ENCODE measurements around the gene MRPL18.
"Not testable (repeated sequence)": the region's sequence is repeated elsewhere in the genome, so short reads cannot be mapped to it uniquely, and the experiment has no call there.

Gene MRPL18

GRCh38 chr6:159790149-159790955, at the start of gene MRPL18:
Gene MRPL18, plus strand, starts transcription at chr6:159790467. Its CDS starts 121 bp downstream, at chr6:159790588.
- DNase-seq (ENCODE audit: low read depth in 2 of 2, low spot score in 1 of 2): peak; percentile 69 to 83

GRCh38 chr6:159742165-159742564, 48.1 kb upstream of the MRPL18 start:
- DNase-seq (ENCODE audit: low read depth in 2 of 2, low spot score in 1 of 2): no peak

- DNase-seq (ENCODE audit: low read depth in 2 of 2, low spot score in 1 of 2): no peak
Observed at GRCh38 chr6:159745081-159745480, 45.2 kb upstream of the MRPL18 start.

GRCh38 chr6:159746759-159747158, 43.5 kb upstream of the MRPL18 start:
- no peak for DNase-seq (ENCODE audit: low read depth in 2 of 2, low spot score in 1 of 2)

GRCh38 chr6:159748127-159748526, 42.1 kb upstream of the MRPL18 start:
- DNase-seq (ENCODE audit: low read depth in 2 of 2, low spot score in 1 of 2): not testable (repeated sequence)

- no peak for DNase-seq (ENCODE audit: low read depth in 2 of 2, low spot score in 1 of 2)
Observed at GRCh38 chr6:159751448-159751847, 38.8 kb upstream of the MRPL18 start.

- DNase-seq (ENCODE audit: low read depth in 2 of 2, low spot score in 1 of 2): no peak
Observed at GRCh38 chr6:159753081-159753872, 37.0 kb upstream of the MRPL18 start.

GRCh38 chr6:159754401-159754800, 35.9 kb upstream of the MRPL18 start:
- no peak for DNase-seq (ENCODE audit: low read depth in 2 of 2, low spot score in 1 of 2)

- no peak for DNase-seq (ENCODE audit: low read depth in 2 of 2, low spot score in 1 of 2)
Observed at GRCh38 chr6:159754959-159755914, 35.0 kb upstream of the MRPL18 start.

- DNase-seq (ENCODE audit: low read depth in 2 of 2, low spot score in 1 of 2): no peak
Observed at GRCh38 chr6:159756508-159756907, 33.8 kb upstream of the MRPL18 start.

- no peak for DNase-seq (ENCODE audit: low read depth in 2 of 2, low spot score in 1 of 2)
Observed at GRCh38 chr6:159758031-159759001, 32.0 kb upstream of the MRPL18 start.

GRCh38 chr6:159759645-159760044, 30.6 kb upstream of the MRPL18 start:
- DNase-seq (ENCODE audit: low read depth in 2 of 2, low spot score in 1 of 2): no peak

- no peak for DNase-seq (ENCODE audit: low read depth in 2 of 2, low spot score in 1 of 2)
Observed at GRCh38 chr6:159760602-159761057, 29.6 kb upstream of the MRPL18 start.

- peak in 1 of 2 donors; percentile 7 for DNase-seq (ENCODE audit: low read depth in 2 of 2, low spot score in 1 of 2)
Observed at GRCh38 chr6:159761129-159761872, 29.0 kb upstream of the MRPL18 start.

GRCh38 chr6:159761873-159762680, 28.2 kb upstream of the MRPL18 start, which contains the start of gene ACAT2:
Gene ACAT2, plus strand, starts transcription at chr6:159762045. Its CDS starts 43 bp downstream, at chr6:159762088.
- peak; percentile 78 to 86 for DNase-seq (ENCODE audit: low read depth in 2 of 2, low spot score in 1 of 2)

- no peak for DNase-seq (ENCODE audit: low read depth in 2 of 2, low spot score in 1 of 2)
Observed at GRCh38 chr6:159762681-159763293, 27.5 kb upstream of the MRPL18 start.

- DNase-seq (ENCODE audit: low read depth in 2 of 2, low spot score in 1 of 2): no peak
Observed at GRCh38 chr6:159766906-159767305, 23.4 kb upstream of the MRPL18 start.

GRCh38 chr6:159769470-159769869, 20.8 kb upstream of the MRPL18 start:
- no peak for DNase-seq (ENCODE audit: low read depth in 2 of 2, low spot score in 1 of 2)
